Fibroblast of the aortic adventitia (primary cell): ENCODE measurements around the gene TTF2. TPM values are rescaled to one million over a fixed set of nuclear protein-coding genes. Genes with fewer than 3 reads are reported as not detected.
A peak's percentile ranks its signal among the peaks of the same experiment; 100 is the strongest.

Experiments used
- DNase-seq: peaks from one replicate; pipeline ENCODE4 v3.0.0-alpha.2; 2010; ENCODE audit warnings: low read depth
- H3K4me3 ChIP-seq: 2 replicates; pipeline ENCODE4 v1.5.1; 2011; ENCODE audit warnings: low read depth, mild to moderate bottlenecking, control low read depth, low read length, moderate library complexity
- total RNA-seq: library from RNA; depleted of rRNA; stranded (reverse); fragments of >200 nt; gene quantifications from 2 replicates; pipeline ENCODE4 v1.2.3, GENCODE V29; 2012; ENCODE audit warnings: low replicate concordance
- TF ChIP-seq, protein P1 (sequence below): IDR thresholded peaks from 2 replicates; pipeline ENCODE4 v1.5.1; 2011; ENCODE audit warnings: mild to moderate bottlenecking, low read length, control low read depth, inconsistent platforms; ENCODE audit not compliant: insufficient read depth

TTF2 gene
- total RNA-seq, 1 donor, result 11.0 TPM

DNA sequence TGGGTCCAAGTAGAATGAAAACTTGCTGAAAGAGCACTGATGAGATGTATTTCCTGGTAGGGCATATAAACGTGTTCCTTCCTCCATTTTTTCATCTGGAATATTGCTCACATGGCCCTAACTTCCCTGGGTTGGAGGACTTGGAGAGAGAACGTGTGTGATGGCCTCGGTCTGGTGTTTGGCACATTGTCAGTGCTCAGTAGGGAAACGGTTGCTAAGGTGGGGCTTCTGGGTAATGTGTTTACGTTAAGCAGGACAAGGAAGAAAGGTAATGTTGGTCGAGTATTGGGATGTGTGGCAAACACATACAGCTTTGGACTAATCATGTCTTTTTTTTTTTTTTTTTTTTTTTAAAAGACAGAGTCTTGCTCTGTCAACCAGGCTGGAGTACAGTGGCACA is 6.2 kb downstream of the TTF2 start:
- no peak for DNase-seq
- TF ChIP-seq, protein P1, sequence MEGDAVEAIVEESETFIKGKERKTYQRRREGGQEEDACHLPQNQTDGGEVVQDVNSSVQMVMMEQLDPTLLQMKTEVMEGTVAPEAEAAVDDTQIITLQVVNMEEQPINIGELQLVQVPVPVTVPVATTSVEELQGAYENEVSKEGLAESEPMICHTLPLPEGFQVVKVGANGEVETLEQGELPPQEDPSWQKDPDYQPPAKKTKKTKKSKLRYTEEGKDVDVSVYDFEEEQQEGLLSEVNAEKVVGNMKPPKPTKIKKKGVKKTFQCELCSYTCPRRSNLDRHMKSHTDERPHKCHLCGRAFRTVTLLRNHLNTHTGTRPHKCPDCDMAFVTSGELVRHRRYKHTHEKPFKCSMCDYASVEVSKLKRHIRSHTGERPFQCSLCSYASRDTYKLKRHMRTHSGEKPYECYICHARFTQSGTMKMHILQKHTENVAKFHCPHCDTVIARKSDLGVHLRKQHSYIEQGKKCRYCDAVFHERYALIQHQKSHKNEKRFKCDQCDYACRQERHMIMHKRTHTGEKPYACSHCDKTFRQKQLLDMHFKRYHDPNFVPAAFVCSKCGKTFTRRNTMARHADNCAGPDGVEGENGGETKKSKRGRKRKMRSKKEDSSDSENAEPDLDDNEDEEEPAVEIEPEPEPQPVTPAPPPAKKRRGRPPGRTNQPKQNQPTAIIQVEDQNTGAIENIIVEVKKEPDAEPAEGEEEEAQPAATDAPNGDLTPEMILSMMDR, result no peak
- H3K4me3 ChIP-seq, result no peak overlapping the region

DNA sequence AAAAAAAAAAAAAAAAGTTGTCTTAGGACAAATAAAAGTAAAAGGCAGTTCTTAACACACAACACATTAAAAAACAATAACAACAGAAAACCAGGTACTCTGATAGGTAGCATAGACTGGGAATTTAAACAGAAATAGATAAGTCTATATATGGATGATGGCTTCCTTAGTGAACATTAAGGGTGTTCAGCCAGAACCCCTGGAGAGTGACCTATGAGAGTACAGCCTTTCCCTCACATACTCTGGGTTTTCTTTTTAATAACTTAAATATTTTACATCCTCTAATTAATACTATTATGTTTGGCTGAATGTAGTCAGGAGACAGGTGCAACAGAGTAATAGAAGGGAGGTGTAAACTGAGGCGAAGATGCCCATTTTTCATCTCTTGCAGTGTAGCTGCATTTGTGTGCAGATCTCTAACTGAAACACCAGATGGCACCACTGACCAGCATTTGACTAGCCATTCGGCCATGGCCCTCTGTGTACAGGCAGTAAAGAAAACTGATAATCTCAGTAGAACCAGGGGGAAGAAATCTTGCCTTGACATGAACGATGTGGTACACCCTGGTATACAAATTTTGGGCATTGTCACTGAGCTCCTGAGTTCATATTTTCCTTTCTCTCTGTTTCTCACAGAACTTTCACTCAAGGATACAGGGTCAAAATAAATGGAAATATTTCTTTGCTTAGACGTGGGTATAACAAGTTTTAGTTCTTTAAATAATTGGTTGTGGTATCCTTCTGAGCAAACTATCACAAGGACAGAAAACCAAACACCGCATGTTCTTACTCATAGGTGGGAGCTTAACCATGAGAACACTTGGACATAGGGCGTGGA is 7.6 kb downstream of the TTF2 start:
- no peak overlapping the region for H3K4me3 ChIP-seq
- peak; percentile 81 for DNase-seq
- TF ChIP-seq, protein P1, result peak; percentile 75

DNA sequence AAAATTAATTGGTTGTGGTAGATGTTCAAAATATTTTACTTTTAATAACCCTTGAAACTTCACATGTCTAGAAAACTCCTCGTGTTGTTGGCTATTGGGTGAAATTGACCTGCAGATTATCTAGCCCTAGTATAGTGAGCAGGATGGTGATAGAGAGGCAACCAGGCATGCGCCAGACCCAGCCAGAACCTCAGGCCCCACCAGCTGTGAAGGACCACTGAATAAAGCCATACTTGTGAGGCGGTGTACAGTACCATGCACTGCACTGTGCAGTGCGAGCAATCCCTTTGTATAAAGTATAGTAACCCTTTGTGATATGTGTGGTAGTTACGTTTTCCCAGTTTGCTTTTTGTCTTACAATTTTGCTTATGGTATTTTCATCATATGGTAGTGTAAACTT is 8.5 kb downstream of the TTF2 start:
- TF ChIP-seq, protein P1, result no peak
- no peak for DNase-seq
- H3K4me3 ChIP-seq, result no peak overlapping the region

DNA sequence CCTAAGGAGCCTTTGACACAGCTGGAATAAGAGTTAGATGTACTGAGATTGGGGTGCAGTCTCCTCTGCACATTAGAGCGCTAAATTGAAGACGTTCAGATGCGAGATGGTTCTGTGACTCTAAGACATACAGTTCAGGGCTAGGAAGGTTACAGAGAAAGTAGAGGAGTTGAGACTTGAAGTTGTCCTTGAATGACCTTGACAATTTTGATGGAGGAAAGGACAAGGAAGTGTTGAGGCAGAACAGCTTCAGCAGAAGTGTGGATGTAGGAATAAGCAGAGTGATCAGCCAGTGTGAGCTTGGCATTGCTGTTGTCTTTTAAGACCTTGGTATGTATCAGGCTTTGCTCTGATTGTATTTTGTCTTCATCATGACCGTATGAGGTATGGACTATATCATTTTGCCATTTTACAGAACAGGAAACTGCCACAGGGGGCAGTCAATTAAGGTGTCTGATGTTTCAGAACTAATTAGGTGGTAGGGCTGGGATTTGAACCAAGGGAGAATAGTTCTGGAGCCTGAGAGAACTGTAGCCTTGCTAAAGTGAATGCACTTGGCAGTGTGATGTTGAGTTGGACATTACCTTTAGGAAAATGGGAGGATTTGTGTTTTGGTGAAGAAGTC is 9.2 kb downstream of the TTF2 start:
- no peak overlapping the region for H3K4me3 ChIP-seq
- no peak for DNase-seq
- TF ChIP-seq, protein P1, result no peak

DNA sequence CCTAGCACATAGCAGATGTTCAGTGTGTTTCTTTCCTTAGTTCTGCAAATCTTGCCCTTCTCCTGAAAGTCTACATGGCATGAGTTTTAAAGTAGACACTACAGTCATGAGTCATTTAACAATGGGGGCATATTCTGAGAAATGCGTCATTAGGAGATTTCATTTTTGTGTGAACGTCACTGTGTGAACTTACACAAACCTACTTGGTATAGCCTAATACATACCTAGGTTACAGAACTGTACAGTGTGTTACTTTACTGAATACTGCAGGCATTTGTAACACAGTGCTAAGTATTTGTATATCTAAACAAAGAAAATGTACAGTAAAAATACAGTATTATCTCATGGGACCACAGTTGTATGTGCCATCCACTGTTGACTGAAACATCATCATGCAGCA is 10.0 kb downstream of the TTF2 start:
- no peak overlapping the region for H3K4me3 ChIP-seq
- DNase-seq, result peak; percentile 44
- TF ChIP-seq, protein P1, result no peak

DNA sequence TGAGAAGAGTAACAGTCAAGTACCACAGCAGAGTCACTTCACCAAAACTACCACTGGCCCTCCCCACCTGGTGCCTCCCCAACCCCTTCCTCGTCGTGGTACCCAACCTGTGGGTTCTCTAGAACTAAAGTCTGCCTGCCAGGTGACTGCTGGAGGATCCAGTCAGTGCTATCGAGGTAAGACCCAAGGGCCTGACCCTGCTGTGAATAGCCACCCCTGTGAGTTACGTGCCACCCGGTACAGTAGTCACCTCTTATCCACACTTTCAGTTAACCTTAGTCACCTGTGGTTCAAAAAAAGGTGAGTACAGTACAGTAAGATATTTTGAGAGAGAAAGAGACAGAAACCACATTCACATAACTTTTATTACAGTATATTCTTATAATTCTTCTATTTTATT is 16.5 kb downstream of the TTF2 start:
- TF ChIP-seq, protein P1, result no peak
- DNase-seq, result no peak
- H3K4me3 ChIP-seq, result no peak overlapping the region

DNA sequence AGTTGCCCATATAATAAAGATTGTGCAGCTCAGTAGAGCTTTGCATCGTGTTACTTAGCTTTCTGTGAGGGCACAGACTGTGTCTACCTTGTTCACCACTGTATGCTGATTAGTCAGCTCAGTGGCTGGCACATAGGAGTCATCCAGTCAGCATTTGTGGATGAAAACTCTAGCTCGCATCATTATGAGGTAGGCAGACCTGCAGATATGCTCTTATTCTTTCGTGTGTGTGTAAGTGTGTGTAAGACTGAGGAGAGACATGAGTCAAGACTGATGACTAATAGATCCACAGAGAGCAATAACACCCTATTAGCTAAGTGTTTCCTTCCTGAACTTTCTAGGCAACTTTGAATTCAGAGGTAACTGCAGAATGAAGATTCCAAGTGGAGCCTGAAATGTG is 17.1 kb downstream of the TTF2 start:
- H3K4me3 ChIP-seq, result no peak overlapping the region
- DNase-seq, result peak; percentile 89
- TF ChIP-seq, protein P1, result no peak
